ENCODE measurements around the gene OR51V1.

Gene OR51V1

DNA sequence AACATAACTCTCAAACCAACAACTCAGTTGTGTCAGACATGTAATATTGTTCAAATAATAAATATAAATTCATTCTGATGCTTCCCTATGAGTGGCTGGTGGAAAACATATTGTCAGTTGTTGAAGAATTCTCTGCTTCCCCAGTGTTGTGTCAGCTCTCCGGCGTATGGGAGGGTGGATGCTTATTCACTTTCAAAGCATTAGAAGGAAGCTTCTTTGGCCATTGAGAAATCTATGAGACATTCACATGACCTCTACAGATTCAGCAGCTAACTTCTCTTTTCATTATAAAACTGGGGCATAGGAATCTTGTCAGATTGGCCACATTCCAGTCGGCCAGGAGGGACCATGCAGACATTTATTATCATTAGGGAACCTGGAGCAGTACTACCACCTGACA is 2.9 kb downstream of the OR51V1 start:
- TF ChIP-seq, protein P1, sequence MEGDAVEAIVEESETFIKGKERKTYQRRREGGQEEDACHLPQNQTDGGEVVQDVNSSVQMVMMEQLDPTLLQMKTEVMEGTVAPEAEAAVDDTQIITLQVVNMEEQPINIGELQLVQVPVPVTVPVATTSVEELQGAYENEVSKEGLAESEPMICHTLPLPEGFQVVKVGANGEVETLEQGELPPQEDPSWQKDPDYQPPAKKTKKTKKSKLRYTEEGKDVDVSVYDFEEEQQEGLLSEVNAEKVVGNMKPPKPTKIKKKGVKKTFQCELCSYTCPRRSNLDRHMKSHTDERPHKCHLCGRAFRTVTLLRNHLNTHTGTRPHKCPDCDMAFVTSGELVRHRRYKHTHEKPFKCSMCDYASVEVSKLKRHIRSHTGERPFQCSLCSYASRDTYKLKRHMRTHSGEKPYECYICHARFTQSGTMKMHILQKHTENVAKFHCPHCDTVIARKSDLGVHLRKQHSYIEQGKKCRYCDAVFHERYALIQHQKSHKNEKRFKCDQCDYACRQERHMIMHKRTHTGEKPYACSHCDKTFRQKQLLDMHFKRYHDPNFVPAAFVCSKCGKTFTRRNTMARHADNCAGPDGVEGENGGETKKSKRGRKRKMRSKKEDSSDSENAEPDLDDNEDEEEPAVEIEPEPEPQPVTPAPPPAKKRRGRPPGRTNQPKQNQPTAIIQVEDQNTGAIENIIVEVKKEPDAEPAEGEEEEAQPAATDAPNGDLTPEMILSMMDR (IDR thresholded peaks at IDR 0.05; ENCODE audit: low read depth, low read length), result no peak

DNA sequence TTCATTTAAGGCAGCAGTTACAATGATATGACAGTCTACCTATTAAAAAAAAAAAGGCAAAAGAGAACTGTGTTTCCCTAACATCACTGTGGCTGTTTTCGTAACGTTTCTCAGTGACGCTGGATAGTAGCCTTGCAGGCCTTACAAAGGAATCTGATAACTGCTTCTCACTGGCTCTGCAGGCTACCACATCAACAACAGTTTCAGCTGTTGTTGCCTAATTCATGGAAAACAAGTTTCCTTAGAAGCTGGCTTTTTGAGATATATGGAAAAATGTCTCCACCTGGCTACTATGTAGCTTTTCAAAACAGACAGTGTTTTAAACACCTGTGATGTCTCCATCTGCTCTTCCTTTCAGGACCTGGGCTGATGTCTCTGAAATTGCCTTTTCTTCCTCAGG is 3.8 kb downstream of the OR51V1 start:
- TF ChIP-seq, protein P1 (IDR thresholded peaks at IDR 0.05; ENCODE audit: low read depth, low read length), result no peak
- no peak for DNase-seq (ENCODE audit: extremely low read depth, low read depth)

More for the DNA sequence above, 2.9 kb downstream of the OR51V1 start:
- DNase-seq (ENCODE audit: extremely low read depth, low read depth), result no peak

DNA sequence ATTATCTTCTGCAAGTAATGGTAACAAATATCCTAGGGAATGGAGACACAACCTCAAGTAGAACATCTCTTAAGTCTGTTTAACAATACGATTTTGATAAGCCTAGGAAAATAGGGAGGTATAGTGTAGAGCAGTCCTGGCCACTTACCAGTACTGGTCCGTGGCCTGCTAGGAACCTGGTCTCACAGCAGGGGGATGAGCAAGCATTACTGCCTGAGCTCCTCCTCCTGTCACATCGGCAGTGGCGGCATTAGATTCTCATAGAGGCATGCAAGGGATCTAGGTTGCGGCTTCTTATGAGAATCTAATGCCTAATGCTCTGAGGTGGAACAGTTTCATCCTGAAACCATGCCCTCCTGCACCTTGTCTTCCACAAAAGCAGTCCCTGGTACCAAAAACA is 4.4 kb downstream of the OR51V1 start:
- TF ChIP-seq, protein P1 (IDR thresholded peaks at IDR 0.05; ENCODE audit: low read depth, low read length), result no peak
- no peak for DNase-seq (ENCODE audit: extremely low read depth, low read depth)

DNA sequence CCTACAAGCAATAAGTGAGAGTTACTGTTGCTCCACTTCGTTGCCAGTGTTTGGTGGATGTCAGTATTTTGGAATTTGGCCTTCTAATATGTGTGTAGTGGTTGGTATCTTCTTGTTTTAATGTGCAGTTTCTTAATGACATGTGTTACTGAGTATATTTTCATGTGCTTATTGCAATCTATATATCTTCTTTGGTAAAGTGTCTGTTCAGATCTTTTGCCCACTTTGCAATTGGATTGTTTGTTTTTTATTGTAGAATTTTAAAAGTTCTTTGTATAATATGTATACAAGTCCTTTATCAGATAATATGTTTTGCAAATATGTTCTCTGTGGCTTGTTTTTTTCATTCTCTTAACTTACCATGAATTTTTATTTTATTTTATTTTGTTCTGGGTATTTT is 7.7 kb downstream of the OR51V1 start:
- TF ChIP-seq, protein P1 (IDR thresholded peaks at IDR 0.05; ENCODE audit: low read depth, low read length), result no peak
- DNase-seq (ENCODE audit: extremely low read depth, low read depth), result no peak

DNA sequence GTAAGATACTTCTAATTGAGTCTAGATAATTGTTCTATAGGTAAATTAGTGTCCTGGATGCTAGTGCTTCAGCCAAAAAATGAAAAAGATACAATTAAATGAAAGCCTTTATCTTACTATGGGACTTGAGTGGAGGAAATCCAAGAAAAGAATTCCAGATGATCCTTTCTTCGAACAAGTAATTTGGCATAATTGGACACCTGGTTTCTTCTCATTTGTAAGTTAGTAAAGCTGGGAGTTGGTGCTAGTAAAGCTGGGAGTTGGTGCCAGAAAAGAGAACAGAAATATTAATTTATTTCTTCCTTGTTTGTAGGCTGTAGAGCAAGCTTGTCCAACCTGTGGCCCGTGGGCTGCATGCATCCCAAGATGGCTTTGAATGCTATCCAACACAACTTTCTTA is 12.3 kb downstream of the OR51V1 start:
- DNase-seq (ENCODE audit: extremely low read depth, low read depth), result no peak
- TF ChIP-seq, protein P1 (IDR thresholded peaks at IDR 0.05; ENCODE audit: low read depth, low read length), result no peak

DNA sequence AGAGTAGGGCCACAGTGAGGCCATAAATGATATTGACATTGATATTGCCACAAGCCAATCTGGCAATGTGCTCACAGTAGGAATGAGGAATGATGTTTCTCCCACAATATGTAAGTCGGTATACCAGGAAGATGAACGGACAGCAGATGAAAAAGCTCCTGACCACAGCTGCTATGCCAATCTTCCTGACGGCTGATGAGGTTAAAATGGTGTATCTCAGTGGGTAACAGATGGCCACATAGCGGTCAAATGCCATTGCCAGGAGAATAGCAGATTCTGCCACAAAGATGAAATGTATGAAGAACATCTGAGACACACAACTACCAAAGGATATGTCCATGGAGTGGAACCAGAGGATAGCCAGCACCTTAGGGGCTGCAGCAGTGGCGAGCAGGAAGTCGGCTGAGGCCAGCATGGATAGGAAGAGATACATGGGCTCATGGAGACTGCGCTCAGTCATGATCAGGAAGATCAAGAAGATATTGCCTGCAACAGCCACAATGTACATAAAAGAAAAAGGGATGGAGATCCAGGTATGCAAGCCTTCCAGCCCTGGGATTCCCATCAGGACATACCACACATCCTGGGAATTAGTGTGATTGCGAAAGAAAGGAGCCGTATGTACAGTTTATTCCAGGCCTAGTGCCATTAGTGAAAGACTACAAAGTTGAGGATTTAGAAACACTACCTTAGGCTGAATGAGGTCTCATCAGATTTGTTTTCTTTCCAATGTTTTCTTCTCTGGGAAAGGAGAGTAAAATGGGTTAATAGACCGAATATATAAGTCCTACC is 22.2 kb downstream of the OR51V1 start:
- TF ChIP-seq, protein P1 (IDR thresholded peaks at IDR 0.05; ENCODE audit: low read depth, low read length), result no peak
- DNase-seq (ENCODE audit: extremely low read depth, low read depth), result no peak

DNA sequence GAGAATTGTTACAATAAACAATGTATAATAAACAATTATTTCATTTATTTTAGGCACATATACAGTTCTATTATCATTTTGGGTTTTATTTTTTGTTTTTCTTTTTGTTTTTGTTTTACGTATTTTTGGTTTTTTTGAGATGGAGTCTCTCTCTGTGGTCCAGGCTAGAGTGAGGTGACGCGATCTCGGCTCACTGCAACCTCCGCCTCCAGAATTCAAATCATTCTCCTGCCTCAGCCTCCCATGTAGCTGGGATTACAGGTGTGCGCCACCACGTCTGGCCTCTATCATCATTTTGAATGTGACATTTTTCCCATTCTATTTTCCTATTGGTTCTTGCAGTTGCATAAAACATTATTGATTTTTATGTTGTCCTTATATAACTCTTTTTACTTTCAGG is 25.5 kb downstream of the OR51V1 start:
- TF ChIP-seq, protein P1 (IDR thresholded peaks at IDR 0.05; ENCODE audit: low read depth, low read length), result no peak
- no peak for DNase-seq (ENCODE audit: extremely low read depth, low read depth)

Measured in AG09319 (cell line).